Activated CD8-positive, alpha-beta T cell treated with anti-CD3 and anti-CD28 coated beads, Interleukin-2, amount 10 ng/mL, durations not matched to agents 7 days and 5 days (primary cell): ENCODE measurements around the gene RIOK1. TPM values are rescaled to one million over a fixed set of nuclear protein-coding genes. Genes with fewer than 3 reads are reported as not detected.

Source experiments
- ATAC-seq: fragments of 150-1000 bp; cut with Tn5 transposase; one replicate; pipeline ENCODE4 v1.10.0; 2021; ENCODE audit warnings: moderate library complexity
- CTCF ChIA-PET: fragments of 350-600 bp; sonication (Branson Sonifier 250); formaldehyde crosslinking; loops from one replicate; lab custom pipeline; 2021; ENCODE audit warnings: antibody characterized with exemption; lab: Charles Lee
- POLR2A ChIA-PET: fragments of 350-600 bp; sonication (Branson Sonifier 250); formaldehyde crosslinking; loops from one replicate; lab custom pipeline; 2021; ENCODE audit warnings: antibody characterized with exemption; lab: Charles Lee
- DNase-seq: peaks from one replicate; pipeline ENCODE4 v3.0.0-alpha.2; 2020
- H3K27ac Mint-ChIP-seq: one replicate; pipeline ENCODE4 v1.8.0; 2021; ENCODE audit warnings: mild to moderate bottlenecking, mixed read lengths
- H3K27me3 Mint-ChIP-seq: one replicate; pipeline ENCODE4 v1.8.0; 2021; ENCODE audit warnings: low read depth, mixed read lengths
- H3K36me3 Mint-ChIP-seq: one replicate; pipeline ENCODE4 v1.8.0; 2021; ENCODE audit warnings: low read depth, mixed read lengths
- H3K4me1 Mint-ChIP-seq: one replicate; pipeline ENCODE4 v1.8.0; 2021; ENCODE audit warnings: low read depth, mixed read lengths
- H3K4me3 Mint-ChIP-seq: one replicate; pipeline ENCODE4 v1.8.0; 2021; ENCODE audit warnings: mild to moderate bottlenecking, mixed read lengths
- H3K9me3 Mint-ChIP-seq: one replicate; pipeline ENCODE4 v1.8.0; 2022; ENCODE audit warnings: mixed read lengths; ENCODE audit not compliant: insufficient read depth
- total RNA-seq, 2 experiments: library from RNA; stranded (reverse); gene quantifications; one replicate each; pipeline ENCODE4 v1.2.3, GENCODE V29; 2021

Gene RIOK1
- total RNA-seq, 2 experiments from 2014 or later, result 35.8 to 37.0 TPM

- ChIA-PET CTCF (no interaction called here), POLR2A (no interaction called here)
- DNase-seq, result no peak
- no peaks in the 10 kb centered on the region for H3K9me3 Mint-ChIP-seq
- no peak overlapping the region for H3K27ac Mint-ChIP-seq
- no peak for ATAC-seq
- no peaks in the 10 kb centered on the region for H3K36me3 Mint-ChIP-seq
- peaks cover 15% of the 10 kb centered on the region for H3K27me3 Mint-ChIP-seq
- no peak overlapping the region for H3K4me3 Mint-ChIP-seq
- peaks cover 6% of the 10 kb centered on the region for H3K4me1 Mint-ChIP-seq
Measured at GRCh38 chr6:7467007-7467897, 77.6 kb downstream of the RIOK1 start.

Other genes with a start within 250 kb of the RIOK1 start
- gene SSR1, start 76.6 kb upstream of the RIOK1 start, total RNA-seq, result 100 to 1,000 TPM; 122 to 130 TPM
- under 1 TPM; 0.16 to 0.18 TPM for gene CAGE1, start 66 bp upstream of the RIOK1 start, total RNA-seq
- under 1 TPM; 0.08 to 0.13 TPM for gene DSP, start 151.9 kb downstream of the RIOK1 start, total RNA-seq
- gene SNRNP48, start 200.4 kb downstream of the RIOK1 start, total RNA-seq, result 10 to 100 TPM; 16.5 to 19.7 TPM